IPS-20b (cell line): ENCODE results near the gene ASB16.
A peak's percentile ranks its signal among the peaks of the same experiment; 100 is the strongest.

Experiments
- H3K27ac ChIP-seq: one replicate; pipeline ENCODE4 v1.5.1; 2013; ENCODE audit warnings: low read length
- H3K27me3 ChIP-seq: 2 replicates; pipeline ENCODE4 v1.6.1; 2013; ENCODE audit warnings: mild to moderate bottlenecking, low read length, inconsistent platforms; ENCODE audit not compliant: insufficient read depth
- H3K36me3 ChIP-seq: 2 replicates; pipeline ENCODE4 v1.6.1; 2013; ENCODE audit warnings: low read depth, mild to moderate bottlenecking, inconsistent platforms, low read length, moderate library complexity; ENCODE audit not compliant: insufficient read depth
- H3K4me1 ChIP-seq: 2 replicates; pipeline ENCODE4 v1.6.1; 2013; ENCODE audit warnings: mild to moderate bottlenecking, control low read depth, inconsistent platforms, low read length, moderate library complexity; ENCODE audit not compliant: insufficient read depth
- H3K4me3 ChIP-seq: 2 replicates; pipeline ENCODE4 v1.5.1; 2013; ENCODE audit warnings: mild to moderate bottlenecking, low read length, inconsistent platforms
- H3K9ac ChIP-seq: 2 replicates; pipeline ENCODE4 v1.6.1; 2013; ENCODE audit warnings: low read depth, mild to moderate bottlenecking, inconsistent platforms, low read length, moderate library complexity
- H3K9me3 ChIP-seq: 2 replicates; pipeline ENCODE4 v1.6.1; 2013; ENCODE audit warnings: mild to moderate bottlenecking, low read depth, low read length, inconsistent platforms; ENCODE audit not compliant: insufficient read depth

The ASB16 gene

DNA sequence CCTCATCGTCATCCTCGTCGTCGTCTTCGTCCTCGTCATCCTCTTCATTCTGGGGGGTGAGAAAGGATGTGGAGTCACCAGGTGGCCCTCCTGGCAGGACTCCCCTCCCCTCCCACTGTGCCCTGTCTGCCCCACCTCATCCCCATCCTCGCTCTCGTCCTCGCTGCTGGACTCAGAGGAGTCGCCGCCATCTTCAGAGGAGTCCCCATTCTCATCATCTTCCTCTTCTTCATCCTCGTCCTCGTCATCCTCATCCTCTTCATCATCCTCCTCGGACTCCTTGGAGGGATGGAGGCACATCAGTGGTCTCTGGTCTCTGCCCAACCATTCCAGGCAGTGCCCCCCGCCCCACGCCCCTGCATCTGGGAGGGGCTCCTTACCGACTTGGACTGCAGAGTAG lies 36.8 kb downstream of the ASB16 start:
- peaks cover 3% of the 10 kb centered on the region; the same call in 1 of the 2 replicates for H3K4me1 ChIP-seq
- H3K27me3 ChIP-seq, result no peaks in the 10 kb centered on the region
- H3K36me3 ChIP-seq, result peaks cover 57% of the 10 kb centered on the region
- no peak overlapping the region for H3K27ac ChIP-seq
- no peaks in the 10 kb centered on the region for H3K9me3 ChIP-seq
- no peak overlapping the region for H3K9ac ChIP-seq
- no peak overlapping the region for H3K4me3 ChIP-seq

DNA sequence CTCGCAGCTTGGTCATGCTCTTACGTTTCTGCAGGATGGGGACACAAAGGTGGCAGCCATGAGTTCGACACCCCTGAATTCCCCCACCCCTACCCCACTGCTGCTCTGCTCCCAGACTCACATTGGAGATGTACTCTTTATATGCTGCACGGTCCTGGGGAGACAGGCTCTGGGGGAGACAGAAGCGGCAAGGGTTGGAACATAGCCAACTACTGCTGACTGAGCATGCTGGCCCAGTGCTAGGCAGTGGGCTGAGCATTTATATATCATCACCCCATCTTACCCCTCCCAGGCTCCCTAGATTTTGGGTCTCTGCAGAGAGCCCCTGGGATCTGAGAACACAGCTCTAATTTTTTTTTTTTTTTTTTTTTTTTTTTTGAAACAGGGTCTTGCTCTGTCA lies 37.2 kb downstream of the ASB16 start:
- no peaks in the 10 kb centered on the region for H3K9me3 ChIP-seq
- peaks cover 57% of the 10 kb centered on the region for H3K36me3 ChIP-seq
- H3K4me1 ChIP-seq, result peaks cover 3% of the 10 kb centered on the region; the same call in 1 of the 2 replicates
- H3K4me3 ChIP-seq, result no peak overlapping the region
- no peak overlapping the region for H3K9ac ChIP-seq
- no peaks in the 10 kb centered on the region for H3K27me3 ChIP-seq
- no peak overlapping the region for H3K27ac ChIP-seq

DNA sequence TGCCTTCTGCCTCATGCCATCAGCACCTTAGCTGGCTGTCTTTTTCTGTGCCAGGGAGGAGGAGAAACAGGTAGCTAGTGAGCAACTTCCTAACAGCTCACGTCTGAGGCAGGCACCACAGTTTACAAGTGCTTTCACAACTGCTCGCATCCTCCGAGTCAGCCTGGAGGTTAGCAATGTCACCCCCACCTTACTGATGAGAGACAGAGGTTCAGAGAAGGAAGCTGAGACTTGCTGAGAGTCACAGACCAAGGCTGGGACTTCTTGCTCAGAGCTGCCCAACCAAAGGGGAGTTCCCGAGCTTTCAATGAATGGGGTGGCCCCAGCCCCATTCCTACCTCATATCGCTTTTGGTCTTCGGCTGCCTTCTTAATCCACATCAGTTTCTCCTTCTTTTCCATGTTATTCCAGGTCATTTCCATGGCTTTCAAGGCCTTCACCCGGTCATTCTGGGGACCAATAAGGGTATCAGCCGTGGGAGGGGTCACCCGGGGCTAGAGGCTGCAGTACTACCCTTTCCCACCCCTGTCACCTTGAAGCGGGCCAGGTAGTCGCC lies 39.4 kb downstream of the ASB16 start:
- no peak overlapping the region for H3K27ac ChIP-seq
- H3K9ac ChIP-seq, result no peak overlapping the region
- peaks cover 79% of the 10 kb centered on the region for H3K36me3 ChIP-seq
- no peaks in the 10 kb centered on the region for H3K27me3 ChIP-seq
- peaks cover 3% of the 10 kb centered on the region; the same call in 1 of the 2 replicates for H3K4me1 ChIP-seq
- no peak overlapping the region for H3K4me3 ChIP-seq
- H3K9me3 ChIP-seq, result no peaks in the 10 kb centered on the region

DNA sequence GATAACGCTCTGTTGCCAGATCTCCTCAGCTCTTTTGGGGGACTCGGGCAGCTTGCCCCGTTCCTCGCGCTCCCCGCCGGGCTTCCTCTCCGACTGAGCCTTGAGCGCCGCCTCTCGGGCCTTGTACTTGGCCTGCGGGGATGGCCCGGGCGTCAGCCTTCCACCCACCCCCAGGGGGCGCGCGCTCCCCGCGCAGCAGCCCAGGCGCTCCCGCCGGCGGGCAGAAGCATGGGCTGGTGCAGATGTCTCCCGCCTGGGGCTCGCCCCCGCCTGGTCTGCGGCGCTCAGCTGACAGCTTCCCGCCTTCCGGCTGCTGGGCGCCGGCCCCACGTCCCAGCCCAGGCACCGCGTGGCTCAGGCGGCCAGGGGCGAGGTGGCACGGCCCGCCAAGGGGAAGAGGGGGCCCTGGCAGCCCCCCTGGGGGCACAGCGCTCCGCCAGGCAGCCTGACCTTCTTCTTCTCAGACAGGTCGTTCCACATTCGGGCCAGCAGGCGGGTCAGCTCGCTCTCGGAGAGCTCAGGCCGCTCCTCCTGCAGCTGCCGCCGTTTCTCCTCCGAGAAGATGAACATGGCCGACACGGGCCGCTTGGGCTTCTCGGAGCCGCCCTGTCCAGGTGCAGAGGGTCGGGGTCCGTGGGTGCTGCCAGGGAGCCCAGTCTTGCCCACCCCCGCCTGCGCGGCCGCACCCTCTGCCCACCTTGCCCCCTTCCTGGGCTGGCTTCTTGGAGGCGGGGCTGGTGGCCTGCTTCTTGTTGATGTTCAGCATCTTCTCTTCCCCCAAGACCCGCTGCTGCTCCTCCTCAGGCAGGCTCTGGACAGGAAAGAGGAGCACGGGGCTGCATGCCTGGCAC lies 40.1 kb downstream of the ASB16 start:
- H3K4me1 ChIP-seq, result peaks cover 3% of the 10 kb centered on the region; the same call in 1 of the 2 replicates

DNA sequence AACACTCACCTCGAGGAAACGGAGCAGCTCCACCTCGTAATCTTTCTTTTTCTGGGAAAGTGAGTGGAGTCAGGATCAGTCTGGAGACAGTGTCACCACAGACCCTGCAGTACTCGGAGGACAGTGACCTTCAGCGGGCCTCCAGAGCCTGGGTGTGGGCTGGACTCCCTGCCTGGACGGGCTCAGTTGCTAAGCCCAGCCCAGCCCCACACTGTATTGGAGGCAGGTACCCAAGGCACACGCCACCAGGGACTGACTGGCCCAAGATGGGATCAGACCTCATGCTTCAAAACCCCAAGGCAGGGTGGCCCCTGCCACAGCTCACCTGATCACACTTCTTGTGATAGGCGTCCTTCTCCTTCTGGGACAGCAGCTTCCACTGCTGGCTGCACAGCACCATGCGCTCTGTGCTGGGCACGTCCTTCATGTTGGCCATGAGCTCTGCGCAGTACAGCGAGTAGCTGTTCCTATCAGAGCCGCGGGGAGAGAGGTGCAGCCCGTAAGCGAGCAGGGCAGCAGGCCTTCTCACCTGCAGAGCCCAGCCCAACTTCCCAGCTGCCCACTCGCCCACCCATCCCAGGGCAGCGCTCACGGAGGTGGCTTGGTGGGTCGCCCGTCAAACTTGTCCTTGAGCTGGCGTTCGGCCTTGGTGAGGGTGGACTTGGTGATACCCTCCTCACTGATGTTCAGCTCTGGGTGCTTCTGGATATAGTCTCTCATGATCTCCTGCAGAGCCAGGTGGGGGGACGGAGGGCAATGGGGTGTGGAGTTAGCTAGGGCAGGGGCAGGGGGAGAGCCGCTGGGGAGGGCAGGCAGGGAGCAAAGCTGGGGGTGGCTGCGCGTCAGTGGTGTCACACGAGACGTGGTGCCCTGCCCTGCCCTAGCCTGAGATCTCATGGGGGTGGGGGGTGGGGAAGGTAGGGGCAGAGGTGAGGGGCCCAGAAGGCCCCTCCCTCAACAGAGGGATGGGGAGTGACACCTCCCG lies 41.1 kb downstream of the ASB16 start:
- Histone ChIP-seq H3K27me3 (no peaks in the 10 kb centered on the region), H3K9me3 (no peaks in the 10 kb centered on the region), H3K36me3 (peaks cover 90% of the 10 kb centered on the region), H3K9ac (no peak overlapping the region; the same call in 1 of the 2 replicates), H3K27ac (no peak overlapping the region), H3K4me3 (no peak overlapping the region), H3K4me1 (peaks cover 3% of the 10 kb centered on the region; the same call in 1 of the 2 replicates)

More for the DNA sequence above, 40.1 kb downstream of the ASB16 start:
- H3K36me3 ChIP-seq, result peaks cover 86% of the 10 kb centered on the region
- H3K9me3 ChIP-seq, result no peaks in the 10 kb centered on the region
- H3K4me3 ChIP-seq, result no peak overlapping the region; the same call in 1 of the 2 replicates
- no peaks in the 10 kb centered on the region for H3K27me3 ChIP-seq
- peak overlapping the region; percentile 45; the same call in 1 of the 2 replicates for H3K9ac ChIP-seq
- H3K27ac ChIP-seq, result peak overlapping the region; percentile 17

DNA sequence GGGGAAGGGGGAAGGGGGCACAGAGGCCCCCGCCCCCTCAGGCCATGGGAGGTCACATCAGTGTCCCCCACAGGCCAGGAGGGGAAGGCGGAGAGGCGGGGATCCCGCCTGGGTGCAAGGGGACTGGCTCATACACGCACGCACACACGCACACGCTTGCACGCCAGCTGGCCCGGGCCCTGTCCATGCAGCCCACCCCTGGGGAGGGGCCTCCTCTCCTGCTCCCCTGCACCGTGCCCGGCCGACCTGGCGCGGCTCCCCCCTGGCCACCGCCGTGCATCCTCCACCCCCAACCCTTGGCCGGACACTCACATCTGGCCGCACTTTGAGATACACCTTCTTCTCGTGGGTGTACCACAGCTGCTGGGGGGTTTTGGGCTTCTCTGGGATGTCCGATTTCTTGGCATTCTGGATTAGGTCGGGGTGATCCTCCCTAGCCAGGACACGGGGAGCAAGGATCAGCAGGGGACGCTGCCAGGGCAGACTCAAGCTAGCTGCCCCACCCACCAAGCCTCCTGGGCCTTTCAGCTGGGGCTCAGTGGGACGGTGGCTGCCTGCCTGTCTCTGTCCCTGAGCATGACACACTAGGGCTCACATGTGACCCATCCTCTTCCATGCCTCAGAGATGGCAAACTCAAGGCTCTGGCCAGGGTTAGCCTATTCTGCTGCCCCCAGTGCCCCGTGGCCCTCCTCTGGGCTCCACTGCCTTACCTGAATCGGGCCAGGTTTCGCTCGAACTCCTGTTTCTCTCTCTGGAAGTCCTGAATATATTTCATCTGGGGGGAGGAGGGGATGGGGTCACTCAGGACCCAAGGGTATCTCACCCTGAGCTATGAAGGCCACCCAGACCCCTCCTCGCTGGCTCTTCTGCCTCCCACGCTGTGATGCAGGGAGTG lies 42.3 kb downstream of the ASB16 start:
- Histone ChIP-seq H3K27ac (no peak overlapping the region), H3K27me3 (no peaks in the 10 kb centered on the region), H3K4me1 (peaks cover 7% of the 10 kb centered on the region), H3K9me3 (no peaks in the 10 kb centered on the region), H3K36me3 (peaks cover 89% of the 10 kb centered on the region), H3K9ac (no peak overlapping the region), H3K4me3 (no peak overlapping the region)

DNA sequence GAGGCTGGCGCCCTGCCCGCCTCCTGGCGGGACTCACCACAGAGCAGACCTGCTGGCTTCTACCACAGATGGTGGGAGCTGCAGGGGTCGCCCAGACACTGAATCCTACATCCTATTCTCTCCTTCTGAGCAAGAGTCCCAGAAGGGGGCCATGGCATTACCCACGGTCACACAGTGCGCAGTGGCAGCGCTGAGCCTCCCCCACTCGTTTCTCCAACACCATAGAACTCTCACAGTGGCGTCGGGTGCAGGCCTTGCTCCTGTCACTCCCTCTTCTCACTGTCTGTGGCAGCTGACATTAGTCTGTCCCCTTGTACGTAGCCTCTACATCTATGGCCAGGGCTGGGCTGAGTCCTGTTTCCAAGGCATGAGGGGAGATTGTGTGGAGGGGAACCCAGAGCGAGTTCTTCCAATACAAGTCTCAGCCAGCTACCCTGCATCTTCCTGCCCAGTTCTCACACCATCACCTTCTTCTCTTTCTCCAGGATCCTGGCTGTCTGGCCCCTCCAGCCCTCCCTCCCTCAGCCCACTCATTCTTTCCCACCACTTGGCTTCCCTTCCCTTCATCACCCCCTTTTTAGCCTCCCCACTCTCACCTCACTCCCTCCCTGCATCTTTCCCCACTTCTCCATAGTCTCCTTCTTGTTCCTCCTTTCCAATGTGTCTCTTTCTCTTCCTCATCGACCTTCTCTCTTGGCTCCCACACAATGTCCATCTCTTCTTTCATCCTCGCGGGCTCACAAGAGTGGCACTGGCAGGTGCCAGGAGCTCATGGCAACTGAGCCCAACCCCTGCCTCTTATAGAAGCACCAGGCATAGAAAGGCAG lies 43.1 kb downstream of the ASB16 start:
- Histone ChIP-seq H3K27me3 (no peaks in the 10 kb centered on the region), H3K9ac (no peak overlapping the region), H3K36me3 (peaks cover 80% of the 10 kb centered on the region), H3K4me1 (peaks cover 9% of the 10 kb centered on the region), H3K4me3 (no peak overlapping the region), H3K27ac (no peak overlapping the region), H3K9me3 (no peaks in the 10 kb centered on the region)

DNA sequence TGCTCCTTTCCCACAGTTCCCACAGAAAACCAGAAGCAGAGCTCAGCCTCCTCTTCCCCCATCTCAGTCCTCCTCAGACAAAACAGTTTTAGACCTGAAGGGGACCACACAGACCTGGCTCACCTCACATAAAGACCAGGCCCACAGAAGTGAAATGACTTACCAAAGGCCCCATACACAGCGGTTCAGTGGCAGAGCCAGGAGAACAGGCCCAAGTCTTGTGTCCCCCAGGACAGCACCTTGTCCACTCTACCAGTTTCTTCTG lies 43.7 kb downstream of the ASB16 start:
- Histone ChIP-seq H3K9ac (no peak overlapping the region), H3K27ac (no peak overlapping the region), H3K4me1 (peaks cover 9% of the 10 kb centered on the region), H3K36me3 (peaks cover 75% of the 10 kb centered on the region), H3K4me3 (no peak overlapping the region), H3K9me3 (no peaks in the 10 kb centered on the region), H3K27me3 (no peaks in the 10 kb centered on the region)

DNA sequence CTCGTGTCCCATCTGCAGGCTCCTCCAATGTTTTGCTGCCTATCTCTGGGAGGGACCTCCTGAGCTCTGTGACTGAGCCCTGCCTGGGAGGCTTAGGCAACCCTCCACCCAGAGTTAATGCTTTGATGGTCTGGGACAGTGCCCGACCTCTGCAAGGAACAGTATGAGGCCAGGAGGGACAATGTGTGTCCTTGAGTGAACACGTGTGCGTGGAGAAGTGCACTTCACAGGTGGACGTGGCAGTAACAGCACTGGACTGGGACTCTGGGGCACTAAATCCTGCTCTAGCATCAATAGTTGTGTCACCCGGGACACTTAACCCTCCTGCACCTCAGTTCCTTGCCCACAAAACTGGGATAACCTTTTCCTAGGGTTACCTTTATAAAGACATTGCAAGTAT lies 44.4 kb downstream of the ASB16 start:
- no peaks in the 10 kb centered on the region for H3K9me3 ChIP-seq
- H3K4me1 ChIP-seq, result peaks cover 9% of the 10 kb centered on the region
- no peaks in the 10 kb centered on the region for H3K27me3 ChIP-seq
- H3K9ac ChIP-seq, result no peak overlapping the region
- no peak overlapping the region for H3K4me3 ChIP-seq
- no peak overlapping the region for H3K27ac ChIP-seq
- H3K36me3 ChIP-seq, result peaks cover 67% of the 10 kb centered on the region

DNA sequence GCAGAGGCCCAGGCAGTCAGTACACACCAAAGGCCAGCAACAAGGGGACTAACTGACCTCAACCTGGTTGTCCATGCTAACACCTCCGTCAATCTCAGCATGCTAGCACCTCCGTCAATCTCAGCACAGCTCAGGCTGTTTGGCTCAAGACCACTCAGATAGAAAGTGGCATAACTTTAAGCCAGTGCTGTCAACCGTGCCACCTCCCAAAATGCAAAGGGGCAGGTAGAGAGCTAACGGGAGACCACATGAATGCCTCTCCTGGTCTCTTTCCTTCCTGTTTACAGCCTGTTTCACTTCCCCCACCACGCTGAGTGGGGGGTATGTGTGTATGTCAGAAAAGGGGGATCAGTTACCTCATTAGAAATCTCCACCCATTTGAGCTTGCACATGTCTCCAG lies 45.7 kb downstream of the ASB16 start:
- H3K27me3 ChIP-seq, result no peaks in the 10 kb centered on the region
- H3K4me3 ChIP-seq, result no peak overlapping the region
- no peak overlapping the region for H3K27ac ChIP-seq
- no peaks in the 10 kb centered on the region for H3K9me3 ChIP-seq
- H3K9ac ChIP-seq, result no peak overlapping the region
- peaks cover 6% of the 10 kb centered on the region for H3K4me1 ChIP-seq
- H3K36me3 ChIP-seq, result peaks cover 60% of the 10 kb centered on the region
